ENCODE measurements around the gene CYB561D2.

The CYB561D2 gene

DNA sequence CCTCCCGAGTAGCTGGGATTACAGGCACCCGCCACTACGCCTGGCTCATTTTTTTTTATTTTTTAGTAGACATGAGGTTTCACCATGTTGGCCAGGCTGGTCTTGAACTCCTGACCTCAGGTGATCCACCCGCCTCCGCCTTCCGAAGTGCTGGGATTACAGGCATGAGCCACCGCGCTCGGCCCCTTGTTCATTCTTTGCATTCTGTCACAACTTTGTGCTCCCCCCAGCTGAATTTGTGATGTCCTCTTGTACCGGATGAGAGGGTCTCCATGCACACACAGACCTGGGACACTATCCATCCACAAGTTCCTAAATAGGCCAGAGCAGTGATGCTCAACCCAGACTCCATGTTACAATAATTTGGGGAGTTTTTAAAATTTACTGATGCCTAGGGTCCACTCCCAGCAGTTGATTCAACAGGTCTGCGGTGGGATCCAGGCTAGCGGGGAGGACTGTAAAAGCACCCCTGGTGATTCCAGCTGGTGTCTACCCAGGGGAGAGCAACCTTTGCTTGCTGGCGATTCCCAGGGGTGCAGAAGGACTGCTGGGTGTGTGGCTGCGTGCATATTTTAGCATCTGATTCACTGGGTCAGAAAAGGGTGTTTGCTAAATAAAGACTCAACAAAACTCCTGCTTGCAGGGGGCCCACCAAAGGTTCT is 11.0 kb upstream of the CYB561D2 start:
- no peak overlapping the region for H3K4ac ChIP-seq (ENCODE audit: low read depth in 1 of 2, low read length in 2 of 2)

DNA sequence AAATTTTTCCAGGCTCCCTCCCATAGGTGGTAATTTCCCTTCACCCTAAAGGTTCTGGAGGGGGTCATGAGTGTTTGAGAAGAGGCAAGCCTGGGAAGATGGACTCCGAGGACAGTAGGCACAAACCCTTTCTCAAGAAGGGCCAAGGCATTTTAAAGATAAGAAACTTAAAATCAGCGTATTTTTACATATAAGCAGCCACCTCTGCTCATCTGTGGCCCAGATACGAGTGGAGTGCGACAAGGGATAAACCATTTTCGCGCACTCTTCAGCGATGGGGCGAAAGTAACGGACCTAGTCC is 10.6 kb upstream of the CYB561D2 start:
- H3K4me3 ChIP-seq (ENCODE audit: insufficient read depth in 1 of 2, low read depth in 1 of 2, low read length in 2 of 2), result peak overlapping the region; percentile 41 to 93
- peak overlapping the region; percentile 97 for H3K9ac ChIP-seq (ENCODE audit: low read length)
- H2BK12ac ChIP-seq (ENCODE audit: low read length in 2 of 2), result no peak overlapping the region
- 56% methylated on average over 8 of the region's 9 CpGs for WGBS
- H3K4ac ChIP-seq (ENCODE audit: low read depth in 1 of 2, low read length in 2 of 2), result peak overlapping the region in 1 of 2 experiments; percentile 51
- no peaks in the 10 kb centered on the region for H3K9me3 ChIP-seq (ENCODE audit: control insufficient read depth, low read length)
- no peaks in the 10 kb centered on the region for H3K36me3 ChIP-seq (ENCODE audit: control insufficient read depth in 1 of 2, insufficient read depth in 2 of 2, low read depth in 1 of 2, low read length in 2 of 2)
- peaks cover 6% of the 10 kb centered on the region for H3K79me1 ChIP-seq (replicated peaks; ENCODE audit: low read length, poor library complexity, severe bottlenecking)
- peak overlapping the region; percentile 72 for H3K4me2 ChIP-seq (ENCODE audit: low read length, poor library complexity, severe bottlenecking)
- H3K27me3 ChIP-seq (ENCODE audit: control insufficient read depth in 1 of 2, insufficient read depth in 1 of 2, low read length in 2 of 2), result no peaks in the 10 kb centered on the region
- peak overlapping the region in 1 of 2 experiments; percentile 86 for H3K18ac ChIP-seq (ENCODE audit: low read depth in 1 of 2, low read length in 2 of 2)
- peak overlapping the region; percentile 76 for H4K91ac ChIP-seq (ENCODE audit: low read length)
- H3K27ac ChIP-seq (ENCODE audit: low read length, poor library complexity, severe bottlenecking), result no peak overlapping the region
- no peak overlapping the region for H2AK5ac ChIP-seq (ENCODE audit: low read length, severe bottlenecking)
- no peak for DNase-seq
- H3K4me1 ChIP-seq (ENCODE audit: control insufficient read depth, insufficient read depth, low read depth, low read length), result peaks cover 28% of the 10 kb centered on the region
- H2BK15ac ChIP-seq (ENCODE audit: low read depth, poor library complexity, severe bottlenecking), result no peak overlapping the region
- H2BK120ac ChIP-seq (ENCODE audit: low read depth, low read length), result no peak overlapping the region
- no peak overlapping the region for H3K14ac ChIP-seq (ENCODE audit: low read length in 2 of 2)
- H2AFZ ChIP-seq (ENCODE audit: low read depth, low read length), result peak overlapping the region; percentile 60
- no peak overlapping the region for H4K8ac ChIP-seq (ENCODE audit: low read length)
- no peak overlapping the region for H2BK5ac ChIP-seq (ENCODE audit: low read depth, low read length, poor library complexity, severe bottlenecking)
- H3K23ac ChIP-seq (ENCODE audit: low read length in 2 of 2), result no peak overlapping the region

More for the DNA sequence above, 11.0 kb upstream of the CYB561D2 start:
- no peak overlapping the region for H3K23ac ChIP-seq (ENCODE audit: low read length in 2 of 2)
- no peak overlapping the region for H3K14ac ChIP-seq (ENCODE audit: low read length in 2 of 2)
- no peak overlapping the region for H4K91ac ChIP-seq (ENCODE audit: low read length)
- H2AFZ ChIP-seq (ENCODE audit: low read depth, low read length), result no peak overlapping the region
- no peak overlapping the region for H3K27ac ChIP-seq (ENCODE audit: low read length, poor library complexity, severe bottlenecking)
- no peak overlapping the region for H4K8ac ChIP-seq (ENCODE audit: low read length)
- H3K36me3 ChIP-seq (ENCODE audit: control insufficient read depth in 1 of 2, insufficient read depth in 2 of 2, low read depth in 1 of 2, low read length in 2 of 2), result no peaks in the 10 kb centered on the region
- WGBS, result 88% methylated on average over 13 of the region's 14 CpGs
- H3K79me1 ChIP-seq (replicated peaks; ENCODE audit: low read length, poor library complexity, severe bottlenecking), result peaks cover 6% of the 10 kb centered on the region
- H3K4me1 ChIP-seq (ENCODE audit: control insufficient read depth, insufficient read depth, low read depth, low read length), result peaks cover 26% of the 10 kb centered on the region
- H3K18ac ChIP-seq (ENCODE audit: low read depth in 1 of 2, low read length in 2 of 2), result no peak overlapping the region
- no peak for DNase-seq
- H2BK12ac ChIP-seq (ENCODE audit: low read length in 2 of 2), result no peak overlapping the region
- no peak overlapping the region for H2BK5ac ChIP-seq (ENCODE audit: low read depth, low read length, poor library complexity, severe bottlenecking)
- H3K4me3 ChIP-seq (ENCODE audit: insufficient read depth in 1 of 2, low read depth in 1 of 2, low read length in 2 of 2), result peak overlapping the region in 1 of 2 experiments; percentile 93
- H3K9ac ChIP-seq (ENCODE audit: low read length), result peak overlapping the region; percentile 97
- no peaks in the 10 kb centered on the region for H3K27me3 ChIP-seq (ENCODE audit: control insufficient read depth in 1 of 2, insufficient read depth in 1 of 2, low read length in 2 of 2)
- H3K9me3 ChIP-seq (ENCODE audit: control insufficient read depth, low read length), result no peaks in the 10 kb centered on the region
- no peak overlapping the region for H2BK120ac ChIP-seq (ENCODE audit: low read depth, low read length)
- H2AK5ac ChIP-seq (ENCODE audit: low read length, severe bottlenecking), result no peak overlapping the region
- H3K4me2 ChIP-seq (ENCODE audit: low read length, poor library complexity, severe bottlenecking), result no peak overlapping the region
- no peak overlapping the region for H2BK15ac ChIP-seq (ENCODE audit: low read depth, poor library complexity, severe bottlenecking)

DNA sequence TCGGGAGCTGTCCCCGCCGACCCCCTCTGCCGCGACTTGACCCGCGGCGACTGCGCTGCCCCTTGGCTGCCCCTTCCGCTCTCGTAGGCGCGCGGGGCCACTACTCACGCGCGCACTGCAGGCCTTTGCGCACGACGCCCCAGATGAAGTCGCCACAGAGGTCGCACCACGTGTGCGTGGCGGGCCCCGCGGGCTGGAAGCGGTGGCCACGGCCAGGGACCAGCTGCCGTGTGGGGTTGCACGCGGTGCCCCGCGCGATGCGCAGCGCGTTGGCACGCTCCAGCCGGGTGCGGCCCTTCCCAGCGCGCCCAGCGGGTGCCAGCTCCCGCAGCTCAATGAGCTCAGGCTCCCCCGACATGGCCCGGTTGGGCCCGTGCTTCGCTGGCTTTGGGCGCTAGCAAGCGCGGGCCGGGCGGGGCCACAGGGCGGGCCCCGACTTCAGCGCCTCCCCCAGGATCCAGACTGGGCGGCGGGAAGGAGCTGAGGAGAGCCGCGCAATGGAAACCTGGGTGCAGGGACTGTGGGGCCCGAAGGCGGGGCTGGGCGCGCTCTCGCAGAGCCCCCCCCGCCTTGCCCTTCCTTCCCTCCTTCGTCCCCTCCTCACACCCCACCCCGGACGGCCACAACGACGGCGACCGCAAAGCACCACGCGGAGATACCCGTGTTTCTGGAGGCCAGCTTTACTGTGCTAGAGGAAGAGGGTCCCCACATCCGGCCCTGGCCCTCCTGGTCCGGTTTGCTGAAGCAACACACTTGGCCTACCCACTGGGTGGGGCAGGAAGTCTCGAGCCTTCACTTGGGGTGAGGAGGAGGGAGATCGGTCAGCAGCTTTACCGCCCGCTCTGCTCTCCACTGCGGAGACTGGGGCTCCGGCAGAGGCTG is 10.0 kb upstream of the CYB561D2 start, which contains the start of gene RASSF1:
Gene RASSF1, minus strand, starts transcription at position 389 of the 882 bp plus-strand sequence. Its CDS starts 31 bp downstream, at position 358.
- Histone ChIP-seq H4K8ac (ENCODE audit: low read length) (peak within 1 kb of the TSS; percentile 93), H3K4ac (ENCODE audit: low read depth in 1 of 2, low read length in 2 of 2) (peak within 1 kb of the TSS; percentile 24 to 51), H3K4me3 (ENCODE audit: insufficient read depth in 1 of 2, low read depth in 1 of 2, low read length in 2 of 2) (peak within 1 kb of the TSS; percentile 41 to 93), H3K9me3 (ENCODE audit: control insufficient read depth, low read length) (no peaks in the 10 kb centered on the region), H2AFZ (ENCODE audit: low read depth, low read length) (peak within 1 kb of the TSS; percentile 60), H2BK15ac (ENCODE audit: low read depth, poor library complexity, severe bottlenecking) (peak within 1 kb of the TSS; percentile 32), H3K79me1 (replicated peaks; ENCODE audit: low read length, poor library complexity, severe bottlenecking) (peaks cover 6% of the 10 kb centered on the region), H2BK5ac (ENCODE audit: low read depth, low read length, poor library complexity, severe bottlenecking) (no peak within 1 kb of the TSS), H2BK120ac (ENCODE audit: low read depth, low read length) (no peak within 1 kb of the TSS), H2AK5ac (ENCODE audit: low read length, severe bottlenecking) (no peak within 1 kb of the TSS), H3K14ac (ENCODE audit: low read length in 2 of 2) (peak within 1 kb of the TSS in 1 of 2 experiments; percentile 81), H4K91ac (ENCODE audit: low read length) (peak within 1 kb of the TSS; percentile 76), H3K18ac (ENCODE audit: low read depth in 1 of 2, low read length in 2 of 2) (peak within 1 kb of the TSS; percentile 79 to 86), H3K4me2 (ENCODE audit: low read length, poor library complexity, severe bottlenecking) (peak within 1 kb of the TSS; percentile 72), H3K27ac (ENCODE audit: low read length, poor library complexity, severe bottlenecking) (no peak within 1 kb of the TSS), H3K9ac (ENCODE audit: low read length) (peak within 1 kb of the TSS; percentile 97), H3K36me3 (ENCODE audit: control insufficient read depth in 1 of 2, insufficient read depth in 2 of 2, low read depth in 1 of 2, low read length in 2 of 2) (no peaks in the 10 kb centered on the region), H2BK12ac (ENCODE audit: low read length in 2 of 2) (peak within 1 kb of the TSS in 1 of 2 experiments; percentile 67), H3K4me1 (ENCODE audit: control insufficient read depth, insufficient read depth, low read depth, low read length) (peaks cover 30% of the 10 kb centered on the region), H3K27me3 (ENCODE audit: control insufficient read depth in 1 of 2, insufficient read depth in 1 of 2, low read length in 2 of 2) (no peaks in the 10 kb centered on the region), H3K23ac (ENCODE audit: low read length in 2 of 2) (no peak within 1 kb of the TSS)
- 18% methylated on average over 70 of the region's 85 CpGs for WGBS
- no peak for DNase-seq

DNA sequence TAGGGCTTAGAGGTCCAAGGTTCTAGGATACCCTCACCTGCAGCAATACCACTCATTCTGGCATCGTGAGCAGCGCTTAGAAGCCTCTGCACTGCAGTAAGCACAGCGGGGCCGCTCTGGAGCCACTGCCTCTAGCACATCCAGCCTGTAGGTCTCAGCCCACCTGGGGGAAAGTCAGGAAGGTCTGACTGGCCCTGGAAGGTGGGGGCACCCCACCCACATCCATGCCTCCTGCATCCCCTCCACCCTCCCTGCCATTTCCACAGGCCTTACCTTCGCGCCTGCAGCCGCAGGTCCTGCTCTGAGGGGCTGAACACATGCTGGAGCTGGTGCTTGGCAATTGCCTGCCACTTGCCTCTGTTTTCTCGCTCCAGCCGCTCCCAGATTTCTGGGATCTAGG is 9.1 kb upstream of the CYB561D2 start:
- Histone ChIP-seq H2BK12ac (ENCODE audit: low read length in 2 of 2) (no peak overlapping the region), H3K79me1 (replicated peaks; ENCODE audit: low read length, poor library complexity, severe bottlenecking) (peaks cover 6% of the 10 kb centered on the region), H3K18ac (ENCODE audit: low read depth in 1 of 2, low read length in 2 of 2) (no peak overlapping the region), H3K9me3 (ENCODE audit: control insufficient read depth, low read length) (no peaks in the 10 kb centered on the region), H3K27ac (ENCODE audit: low read length, poor library complexity, severe bottlenecking) (no peak overlapping the region), H3K36me3 (ENCODE audit: control insufficient read depth in 1 of 2, insufficient read depth in 2 of 2, low read depth in 1 of 2, low read length in 2 of 2) (no peaks in the 10 kb centered on the region), H2BK5ac (ENCODE audit: low read depth, low read length, poor library complexity, severe bottlenecking) (no peak overlapping the region), H3K9ac (ENCODE audit: low read length) (peak overlapping the region; percentile 97), H3K14ac (ENCODE audit: low read length in 2 of 2) (no peak overlapping the region), H2BK120ac (ENCODE audit: low read depth, low read length) (no peak overlapping the region), H3K23ac (ENCODE audit: low read length in 2 of 2) (no peak overlapping the region), H3K27me3 (ENCODE audit: control insufficient read depth in 1 of 2, insufficient read depth in 1 of 2, low read length in 2 of 2) (no peaks in the 10 kb centered on the region), H4K8ac (ENCODE audit: low read length) (no peak overlapping the region), H2AFZ (ENCODE audit: low read depth, low read length) (no peak overlapping the region), H2BK15ac (ENCODE audit: low read depth, poor library complexity, severe bottlenecking) (no peak overlapping the region), H3K4ac (ENCODE audit: low read depth in 1 of 2, low read length in 2 of 2) (no peak overlapping the region), H3K4me3 (ENCODE audit: insufficient read depth in 1 of 2, low read depth in 1 of 2, low read length in 2 of 2) (peak overlapping the region in 1 of 2 experiments; percentile 93), H3K4me2 (ENCODE audit: low read length, poor library complexity, severe bottlenecking) (no peak overlapping the region), H4K91ac (ENCODE audit: low read length) (no peak overlapping the region), H3K4me1 (ENCODE audit: control insufficient read depth, insufficient read depth, low read depth, low read length) (peaks cover 29% of the 10 kb centered on the region), H2AK5ac (ENCODE audit: low read length, severe bottlenecking) (no peak overlapping the region)
- 99% methylated on average over 9 of the region's 9 CpGs for WGBS
- DNase-seq, result no peak

Data from mesenchymal stem cell (in vitro differentiated cells and primary cell).